BLaER1 (cell line): ENCODE measurements around the gene COA1.

Experiments
- H3K27ac ChIP-seq: shearing (Covaris generic); formaldehyde crosslinking; 2 replicates; pipeline ENCODE4 v1.8.1; 2022
- H3K27me3 ChIP-seq: shearing (Covaris generic); formaldehyde crosslinking; 2 replicates; pipeline ENCODE4 v1.8.1; 2022
- H3K36me3 ChIP-seq: shearing (Covaris generic); formaldehyde crosslinking; 2 replicates; pipeline ENCODE4 v1.8.1; 2022
- H3K4me1 ChIP-seq: shearing (Covaris generic); formaldehyde crosslinking; 2 replicates; pipeline ENCODE4 v1.8.1; 2022
- H3K4me2 ChIP-seq: shearing (Covaris generic); formaldehyde crosslinking; 2 replicates; pipeline ENCODE4 v1.8.1; 2022
- H3K4me3 ChIP-seq: shearing (Covaris generic); formaldehyde crosslinking; 2 replicates; pipeline ENCODE4 v1.8.1; 2022
- H3K9ac ChIP-seq: shearing (Covaris generic); formaldehyde crosslinking; 2 replicates; pipeline ENCODE4 v1.8.1; 2022
- H3K9me3 ChIP-seq: shearing (Covaris generic); formaldehyde crosslinking; 2 replicates; pipeline ENCODE4 v1.8.1; 2022
- H4K20me1 ChIP-seq: shearing (Covaris generic); formaldehyde crosslinking; 2 replicates; pipeline ENCODE4 v1.8.1; 2022
- Cebpa-rat ChIP-seq: shearing (Covaris generic); IDR thresholded peaks from 2 replicates; pipeline ENCODE4 v1.8.1; 2022

COA1 gene

DNA sequence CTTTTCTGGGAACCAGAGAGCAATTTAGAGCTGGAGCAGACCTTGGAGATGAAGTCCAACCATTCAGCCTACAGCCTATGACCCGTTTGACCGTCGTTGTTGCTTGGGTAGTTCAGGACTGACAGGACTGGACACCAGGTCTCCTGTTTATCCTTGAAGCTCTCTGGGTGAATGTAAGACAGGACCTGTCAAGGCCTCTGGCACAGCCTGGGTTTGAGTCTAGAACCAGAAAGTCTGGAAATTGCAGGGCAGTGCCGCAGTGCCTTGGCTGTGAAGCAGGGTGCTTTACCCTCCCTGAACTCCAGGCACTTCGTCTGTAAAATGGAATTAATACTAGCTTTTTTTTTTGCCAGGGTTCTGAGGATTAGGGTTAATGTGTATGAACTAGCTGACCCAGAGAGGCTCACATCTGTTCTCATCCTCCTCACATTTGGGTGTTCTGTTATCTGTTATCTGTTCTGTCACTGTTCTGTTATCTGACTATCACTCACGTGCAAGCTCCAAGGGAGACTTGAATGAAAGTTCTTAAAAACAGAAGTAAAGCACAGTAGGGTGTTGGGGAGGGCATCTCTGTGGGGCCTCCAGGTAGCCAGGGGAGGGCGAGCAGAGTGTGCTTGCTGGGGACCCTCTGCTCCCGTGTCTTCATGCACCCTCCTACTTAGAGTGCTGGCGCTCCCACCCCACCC is 39.0 kb upstream of the COA1 start:
- no peaks in the 10 kb centered on the region for H3K4me1 ChIP-seq
- H3K4me3 ChIP-seq = no peak overlapping the region
- no peak overlapping the region for H3K9ac ChIP-seq
- H3K4me2 ChIP-seq = no peak overlapping the region
- no peaks in the 10 kb centered on the region for H4K20me1 ChIP-seq
- H3K27me3 ChIP-seq = no peaks in the 10 kb centered on the region
- no peaks in the 10 kb centered on the region for H3K9me3 ChIP-seq
- no peaks in the 10 kb centered on the region for H3K36me3 ChIP-seq
- TF ChIP-seq Cebpa-rat = no peak
- H3K27ac ChIP-seq = no peak overlapping the region

DNA sequence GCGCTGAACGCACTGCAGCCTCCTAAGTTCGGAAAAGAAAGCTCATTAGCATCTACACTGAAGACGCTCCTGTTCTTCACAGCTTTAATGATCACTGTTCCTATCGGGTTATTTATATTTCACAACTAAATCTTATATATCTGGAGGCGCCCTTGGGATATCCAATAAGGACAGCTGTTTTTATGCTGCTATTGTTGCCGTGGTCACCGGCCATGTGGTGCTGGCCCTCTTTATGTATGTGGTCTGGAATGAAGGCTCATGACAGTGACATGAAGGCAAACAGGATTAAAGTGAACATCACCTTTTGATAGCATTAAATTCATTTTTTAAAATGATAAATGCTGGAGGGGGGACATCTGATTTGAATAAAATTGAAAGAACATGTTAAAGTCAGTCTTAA is 38.0 kb upstream of the COA1 start:
- Histone ChIP-seq H3K27ac (no peak overlapping the region), H3K4me3 (no peak overlapping the region), H3K4me2 (no peak overlapping the region), H3K4me1 (no peaks in the 10 kb centered on the region), H3K36me3 (no peaks in the 10 kb centered on the region), H3K9me3 (no peaks in the 10 kb centered on the region), H3K27me3 (no peaks in the 10 kb centered on the region), H3K9ac (no peak overlapping the region), H4K20me1 (no peaks in the 10 kb centered on the region)
- no peak for TF ChIP-seq Cebpa-rat

GRCh38 chr7:43766564-43766963 is 37.2 kb upstream of the COA1 start:
- H3K4me1 ChIP-seq = no peaks in the 10 kb centered on the region
- H3K27me3 ChIP-seq = no peaks in the 10 kb centered on the region
- H4K20me1 ChIP-seq = no peaks in the 10 kb centered on the region
- TF ChIP-seq Cebpa-rat = no peak
- H3K4me3 ChIP-seq = no peak overlapping the region
- no peak overlapping the region for H3K4me2 ChIP-seq
- H3K36me3 ChIP-seq = no peaks in the 10 kb centered on the region
- no peak overlapping the region for H3K27ac ChIP-seq
- H3K9me3 ChIP-seq = no peaks in the 10 kb centered on the region
- H3K9ac ChIP-seq = no peak overlapping the region

- no peaks in the 10 kb centered on the region for H3K4me1 ChIP-seq
- no peak overlapping the region for H3K4me2 ChIP-seq
- no peak overlapping the region for H3K9ac ChIP-seq
- no peaks in the 10 kb centered on the region for H3K36me3 ChIP-seq
- peaks cover 2% of the 10 kb centered on the region; the same call in 1 of the 2 replicates for H3K27me3 ChIP-seq
- no peaks in the 10 kb centered on the region for H3K9me3 ChIP-seq
- H3K27ac ChIP-seq = no peak overlapping the region
- no peak for TF ChIP-seq Cebpa-rat
- H4K20me1 ChIP-seq = no peaks in the 10 kb centered on the region
- no peak overlapping the region for H3K4me3 ChIP-seq
Measured at GRCh38 chr7:43764807-43765491, 35.6 kb upstream of the COA1 start.

GRCh38 chr7:43764039-43764761 is 34.9 kb upstream of the COA1 start:
- Histone ChIP-seq H3K4me2 (no peak overlapping the region), H3K9me3 (no peaks in the 10 kb centered on the region), H3K36me3 (no peaks in the 10 kb centered on the region), H3K27ac (no peak overlapping the region), H3K27me3 (peaks cover 10% of the 10 kb centered on the region), H3K4me3 (no peak overlapping the region), H3K9ac (no peak overlapping the region), H3K4me1 (no peaks in the 10 kb centered on the region), H4K20me1 (no peaks in the 10 kb centered on the region)
- no peak for TF ChIP-seq Cebpa-rat

DNA sequence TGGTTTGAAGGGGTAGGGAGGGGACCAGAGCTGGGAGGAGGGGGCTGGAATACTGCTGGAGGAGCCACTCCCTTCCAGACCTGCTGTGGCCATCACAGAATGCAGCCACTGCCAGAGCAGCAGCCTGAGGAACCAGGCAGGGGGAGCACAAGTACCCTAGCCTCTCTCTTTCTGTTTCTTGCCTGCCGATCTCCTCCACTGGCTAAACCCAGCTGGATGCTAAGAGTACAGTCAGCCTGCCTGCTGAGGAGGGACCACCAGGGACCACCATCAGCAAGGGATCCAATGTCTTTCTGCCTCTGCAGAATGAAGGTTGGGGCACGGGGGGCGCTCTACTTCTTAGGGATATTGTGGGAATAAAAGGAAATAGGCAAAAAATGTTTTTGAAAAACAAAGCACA is 33.9 kb upstream of the COA1 start:
- Histone ChIP-seq H3K9ac (no peak overlapping the region), H3K36me3 (no peaks in the 10 kb centered on the region), H3K4me3 (no peak overlapping the region), H3K9me3 (no peaks in the 10 kb centered on the region), H3K27ac (no peak overlapping the region), H3K27me3 (peaks cover 20% of the 10 kb centered on the region), H4K20me1 (no peaks in the 10 kb centered on the region), H3K4me1 (peaks cover 2% of the 10 kb centered on the region), H3K4me2 (no peak overlapping the region)
- TF ChIP-seq Cebpa-rat = no peak

GRCh38 chr7:43761938-43762692 is 32.8 kb upstream of the COA1 start:
- H3K4me1 ChIP-seq = peaks cover 7% of the 10 kb centered on the region
- H3K9ac ChIP-seq = no peak overlapping the region
- H4K20me1 ChIP-seq = no peaks in the 10 kb centered on the region
- H3K4me3 ChIP-seq = no peak overlapping the region
- no peak for TF ChIP-seq Cebpa-rat
- no peak overlapping the region for H3K4me2 ChIP-seq
- no peaks in the 10 kb centered on the region for H3K9me3 ChIP-seq
- peaks cover 31% of the 10 kb centered on the region for H3K27me3 ChIP-seq
- H3K36me3 ChIP-seq = no peaks in the 10 kb centered on the region
- no peak overlapping the region for H3K27ac ChIP-seq

- no peak overlapping the region for H3K4me2 ChIP-seq
- no peak overlapping the region for H3K9ac ChIP-seq
- H3K27me3 ChIP-seq = peaks cover 37% of the 10 kb centered on the region
- H3K4me3 ChIP-seq = no peak overlapping the region
- no peaks in the 10 kb centered on the region for H3K36me3 ChIP-seq
- H4K20me1 ChIP-seq = no peaks in the 10 kb centered on the region
- no peak overlapping the region for H3K27ac ChIP-seq
- H3K9me3 ChIP-seq = no peaks in the 10 kb centered on the region
- TF ChIP-seq Cebpa-rat = no peak
- H3K4me1 ChIP-seq = peaks cover 7% of the 10 kb centered on the region
Measured at GRCh38 chr7:43761382-43761781, 32.1 kb upstream of the COA1 start.

- no peak overlapping the region for H3K4me2 ChIP-seq
- no peak overlapping the region for H3K4me3 ChIP-seq
- no peak for TF ChIP-seq Cebpa-rat
Measured at GRCh38 chr7:43760861-43761260, 31.5 kb upstream of the COA1 start.

More at GRCh38 chr7:43760861-43761260, 31.5 kb upstream of the COA1 start:
- Histone ChIP-seq H3K9me3 (no peaks in the 10 kb centered on the region), H3K4me1 (peaks cover 7% of the 10 kb centered on the region), H3K27ac (no peak overlapping the region), H3K27me3 (peaks cover 37% of the 10 kb centered on the region), H3K9ac (no peak overlapping the region), H4K20me1 (no peaks in the 10 kb centered on the region), H3K36me3 (no peaks in the 10 kb centered on the region)
